ENCODE results near the gene DPH7.

- TF ChIP-seq CTCF (IDR thresholded peaks at IDR 0.05) (peak in 1 of 4 experiments; percentile 7), EP300 (IDR thresholded peaks at IDR 0.05) (no peak)
These were observed 12.0 kb upstream of the DPH7 start, which contains the start of gene ZMYND19 for GRCh38 chr9:137590469-137591383.

Measured in gastroesophageal sphincter (tissue), 3 donors.